Right cardiac atrium (tissue), 5 donors: ENCODE results near the gene JAKMIP3. TPM values are rescaled to one million over a fixed set of nuclear protein-coding genes. Genes with fewer than 3 reads are reported as not detected.

Experiments used
- ATAC-seq, 2 donors: fragments of 200-7000 bp; cut with Tn5 transposase; one replicate each; pipeline versions ENCODE4 v1.8.0 to v1.9.1; 2020; ENCODE audit warnings: moderate library complexity in 2 of 2, mild to moderate bottlenecking in 1 of 2
- DNase-seq, 3 donors: peaks; one replicate each; pipeline ENCODE4 v3.0.0-alpha.2; 2020
- H3K27ac ChIP-seq: one replicate; pipeline ENCODE4 v1.5.1; 2013; ENCODE audit warnings: mild to moderate bottlenecking, low read length, control low read depth, moderate library complexity
- H3K27me3 ChIP-seq: one replicate; pipeline ENCODE4 v1.6.1; 2013; ENCODE audit not compliant: control insufficient read depth, insufficient read depth
- H3K4me1 ChIP-seq: one replicate; pipeline ENCODE4 v1.6.1; 2013; ENCODE audit warnings: low read length; ENCODE audit not compliant: control insufficient read depth, insufficient read depth
- H3K4me3 ChIP-seq: one replicate; pipeline ENCODE4 v1.5.1; 2013; ENCODE audit warnings: low read length, control low read depth
- H3K9me3 ChIP-seq: one replicate; pipeline ENCODE4 v1.6.1; 2013; ENCODE audit warnings: low read length; ENCODE audit not compliant: control insufficient read depth
- WGBS: extraction: QIAGEN DNeasy Blood & Tissue Kit; methylation state at CpG from one replicate; pipeline ENCODE4 v1.1.7; 2013; 5-methylcytosine and 5-hydroxymethylcytosine counted together
- intact Hi-C, 4 donors: fragments of 100-400 bp; cut with DNase I; formaldehyde crosslinking; loops; one replicate each; pipeline versions ENCODE4 v1.11.0 to v1.14.0; 2022 to 2023
- polyA plus RNA-seq: library from polyadenylated mRNA; stranded (reverse); fragments of 200-250 nt; gene quantifications from one replicate; pipeline ENCODE4 v1.2.3, GENCODE V29; 2013
- total RNA-seq, 4 donors: library from RNA; stranded (reverse); fragmentation: NEBNext Ultra II Directional; extraction: Animal tissue kit (Norgen Biotek cat#: 25700); gene quantifications; one replicate each; pipeline ENCODE4 v1.2.1, GENCODE V29; 2021
- donor health status: healthy with polysubstance abuse.
- donor health status: DM: no; HTN: yes; CAD: no.
- donor health status: DM: no; HTN: no; CAD: no.
- donor health status: DM: no; HTN: yes; CAD: no; lungs with severe emphysema.
- donor health status: DM: yes; HTN: yes; CAD: no.

Gene JAKMIP3
- total and polyA plus RNA-seq, 5 donors: 0.39 to 1.6 (median 0.91) TPM

GRCh38 chr10:132100091-132100481 lies 34.3 kb downstream of the JAKMIP3 start:
- DNase-seq (no peak), ATAC-seq (no peak)
- no peaks in the 10 kb centered on the region for H3K4me1 ChIP-seq
- H3K4me3 ChIP-seq: no peak overlapping the region
- no peak overlapping the region for H3K27ac ChIP-seq
- H3K27me3 ChIP-seq: no peaks in the 10 kb centered on the region
- 83% methylated on average over 15 of the region's 15 CpGs for WGBS
- intact Hi-C loops: no loop called here
- no peaks in the 10 kb centered on the region for H3K9me3 ChIP-seq

- H3K4me1 ChIP-seq: no peaks in the 10 kb centered on the region
- no peaks in the 10 kb centered on the region for H3K27me3 ChIP-seq
- ATAC-seq (no peak), DNase-seq (no peak)
- intact Hi-C loops: no loop called here
- no peak overlapping the region for H3K4me3 ChIP-seq
- WGBS: 76% methylated on average over 27 of the region's 27 CpGs
- H3K27ac ChIP-seq: no peak overlapping the region
- no peaks in the 10 kb centered on the region for H3K9me3 ChIP-seq
Measured at GRCh38 chr10:132100556-132101349, 35.0 kb downstream of the JAKMIP3 start.

- no peaks in the 10 kb centered on the region for H3K4me1 ChIP-seq
- WGBS: 54% methylated on average over 10 of the region's 10 CpGs
- ATAC-seq (no peak), DNase-seq (no peak)
- no peaks in the 10 kb centered on the region for H3K9me3 ChIP-seq
- H3K27ac ChIP-seq: no peak overlapping the region
- intact Hi-C loops: no loop called here
- no peaks in the 10 kb centered on the region for H3K27me3 ChIP-seq
- no peak overlapping the region for H3K4me3 ChIP-seq
Measured at GRCh38 chr10:132101529-132101928, 35.8 kb downstream of the JAKMIP3 start.

GRCh38 chr10:132102071-132102716 lies 36.4 kb downstream of the JAKMIP3 start:
- WGBS: 79% methylated on average over 23 of the region's 23 CpGs
- ATAC-seq (no peak), DNase-seq (no peak)
- H3K4me3 ChIP-seq: no peak overlapping the region
- H3K9me3 ChIP-seq: no peaks in the 10 kb centered on the region
- no peaks in the 10 kb centered on the region for H3K4me1 ChIP-seq
- intact Hi-C loops: no loop called here
- no peak overlapping the region for H3K27ac ChIP-seq
- no peaks in the 10 kb centered on the region for H3K27me3 ChIP-seq

GRCh38 chr10:132102717-132103110 lies 37.0 kb downstream of the JAKMIP3 start:
- no peak for ATAC-seq
- WGBS: 83% methylated on average over 8 of the region's 8 CpGs
- DNase-seq: no peak
- intact Hi-C loops: no loop called here
- Histone ChIP-seq H3K27ac (no peak overlapping the region), H3K27me3 (no peaks in the 10 kb centered on the region), H3K4me1 (no peaks in the 10 kb centered on the region), H3K9me3 (no peaks in the 10 kb centered on the region), H3K4me3 (no peak overlapping the region)

- Histone ChIP-seq H3K9me3 (no peaks in the 10 kb centered on the region), H3K27me3 (no peaks in the 10 kb centered on the region), H3K4me3 (no peak overlapping the region), H3K4me1 (no peaks in the 10 kb centered on the region), H3K27ac (no peak overlapping the region)
- intact Hi-C loops: no loop called here
- ATAC-seq (no peak), DNase-seq (no peak)
- 75% methylated on average over 7 of the region's 7 CpGs for WGBS
Measured at GRCh38 chr10:132103116-132103910, 37.6 kb downstream of the JAKMIP3 start.

- Histone ChIP-seq H3K4me1 (no peaks in the 10 kb centered on the region), H3K27me3 (no peaks in the 10 kb centered on the region), H3K27ac (no peak overlapping the region), H3K9me3 (no peaks in the 10 kb centered on the region), H3K4me3 (no peak overlapping the region)
- ATAC-seq (no peak), DNase-seq (no peak)
- WGBS: 87% methylated on average over 13 of the region's 13 CpGs
- intact Hi-C loops: no loop called here
Measured at GRCh38 chr10:132104062-132104461, 38.3 kb downstream of the JAKMIP3 start.

GRCh38 chr10:132104471-132105301 lies 38.9 kb downstream of the JAKMIP3 start:
- 92% methylated on average over 27 of the region's 27 CpGs for WGBS
- H3K9me3 ChIP-seq: no peaks in the 10 kb centered on the region
- H3K4me1 ChIP-seq: no peaks in the 10 kb centered on the region
- H3K27ac ChIP-seq: no peak overlapping the region
- H3K4me3 ChIP-seq: no peak overlapping the region
- DNase-seq (no peak), ATAC-seq (no peak)
- H3K27me3 ChIP-seq: no peaks in the 10 kb centered on the region
- intact Hi-C loops: no loop called here

GRCh38 chr10:132105302-132105995 lies 39.7 kb downstream of the JAKMIP3 start:
- Histone ChIP-seq H3K27me3 (no peaks in the 10 kb centered on the region), H3K4me3 (no peak overlapping the region), H3K4me1 (no peaks in the 10 kb centered on the region), H3K27ac (no peak overlapping the region), H3K9me3 (no peaks in the 10 kb centered on the region)
- no peak for ATAC-seq
- DNase-seq: no peak
- 73% methylated on average over 14 of the region's 14 CpGs for WGBS
- intact Hi-C loops: no loop called here

GRCh38 chr10:132106431-132106830 lies 40.7 kb downstream of the JAKMIP3 start:
- Histone ChIP-seq H3K27me3 (no peaks in the 10 kb centered on the region), H3K4me3 (no peak overlapping the region), H3K9me3 (no peaks in the 10 kb centered on the region), H3K4me1 (no peaks in the 10 kb centered on the region), H3K27ac (no peak overlapping the region)
- 87% methylated on average over 15 of the region's 15 CpGs for WGBS
- intact Hi-C loops: no loop called here
- DNase-seq: no peak
- ATAC-seq: no peak
